ENCODE measurements around the gene SH3BP5. TPM values are rescaled to one million over a fixed set of nuclear protein-coding genes. Genes with fewer than 3 reads are reported as not detected.

SH3BP5 gene
- total RNA-seq, 1 donor from 2014 or later, result 80.5 TPM

GRCh38 chr3:15288331-15289035, 43.9 kb downstream of the SH3BP5 start:
- H3K9me3 Mint-ChIP-seq, result peaks cover 4% of the 10 kb centered on the region
- H3K36me3 Mint-ChIP-seq, result peaks cover 18% of the 10 kb centered on the region
- DNase-seq (ENCODE audit: low spot score in 2 of 2, unreplicated experiment in 2 of 2), result no peak
- no peak overlapping the region for H3K4me3 Mint-ChIP-seq
- H3K27ac Mint-ChIP-seq, result no peak overlapping the region
- H3K27me3 Mint-ChIP-seq (ENCODE audit: low read depth), result no peaks in the 10 kb centered on the region
- peaks cover 32% of the 10 kb centered on the region for H3K4me1 Mint-ChIP-seq
- no peak for TF ChIP-seq CTCF (IDR thresholded peaks at IDR 0.05; ENCODE audit: unreplicated experiment)

- no peak for DNase-seq (ENCODE audit: low spot score in 2 of 2, unreplicated experiment in 2 of 2)
- Mint-ChIP-seq H3K27me3 (ENCODE audit: low read depth) (no peaks in the 10 kb centered on the region), H3K27ac (peak overlapping the region; percentile 31), H3K36me3 (peaks cover 18% of the 10 kb centered on the region), H3K4me3 (no peak overlapping the region), H3K9me3 (peaks cover 4% of the 10 kb centered on the region), H3K4me1 (peaks cover 25% of the 10 kb centered on the region)
- no peak for TF ChIP-seq CTCF (IDR thresholded peaks at IDR 0.05; ENCODE audit: unreplicated experiment)
Observed at GRCh38 chr3:15287565-15288330, 44.6 kb downstream of the SH3BP5 start.

- H3K9me3 Mint-ChIP-seq, result peaks cover 4% of the 10 kb centered on the region
- H3K27ac Mint-ChIP-seq, result no peak overlapping the region
- no peaks in the 10 kb centered on the region for H3K27me3 Mint-ChIP-seq (ENCODE audit: low read depth)
- no peak overlapping the region for H3K4me3 Mint-ChIP-seq
- H3K36me3 Mint-ChIP-seq, result peaks cover 14% of the 10 kb centered on the region
- H3K4me1 Mint-ChIP-seq, result peaks cover 10% of the 10 kb centered on the region
- TF ChIP-seq CTCF (IDR thresholded peaks at IDR 0.05; ENCODE audit: unreplicated experiment), result no peak
- no peak for DNase-seq (ENCODE audit: low spot score in 2 of 2, unreplicated experiment in 2 of 2)
Observed at GRCh38 chr3:15286022-15286421, 46.4 kb downstream of the SH3BP5 start.

GRCh38 chr3:15284121-15284889, 48.1 kb downstream of the SH3BP5 start:
- H3K9me3 Mint-ChIP-seq, result peaks cover 3% of the 10 kb centered on the region
- TF ChIP-seq CTCF (IDR thresholded peaks at IDR 0.05; ENCODE audit: unreplicated experiment), result no peak
- peaks cover 20% of the 10 kb centered on the region for H3K4me1 Mint-ChIP-seq
- H3K4me3 Mint-ChIP-seq, result no peak overlapping the region
- H3K27ac Mint-ChIP-seq, result peak overlapping the region; percentile 7
- no peaks in the 10 kb centered on the region for H3K27me3 Mint-ChIP-seq (ENCODE audit: low read depth)
- DNase-seq (ENCODE audit: low spot score in 2 of 2, unreplicated experiment in 2 of 2), result no peak
- peaks cover 8% of the 10 kb centered on the region for H3K36me3 Mint-ChIP-seq

GRCh38 chr3:15283702-15284101, 48.7 kb downstream of the SH3BP5 start:
- no peaks in the 10 kb centered on the region for H3K27me3 Mint-ChIP-seq (ENCODE audit: low read depth)
- DNase-seq (ENCODE audit: low spot score in 2 of 2, unreplicated experiment in 2 of 2), result no peak
- H3K4me1 Mint-ChIP-seq, result peaks cover 24% of the 10 kb centered on the region
- H3K27ac Mint-ChIP-seq, result no peak overlapping the region
- H3K9me3 Mint-ChIP-seq, result no peaks in the 10 kb centered on the region
- peaks cover 3% of the 10 kb centered on the region for H3K36me3 Mint-ChIP-seq
- TF ChIP-seq CTCF (IDR thresholded peaks at IDR 0.05; ENCODE audit: unreplicated experiment), result no peak
- H3K4me3 Mint-ChIP-seq, result no peak overlapping the region

Data from mesothelial cell of epicardium (in vitro differentiated cells).